Smooth muscle cell (in vitro differentiated cells): Measurements from ENCODE around the gene RRP9. TPM values are rescaled to one million over a fixed set of nuclear protein-coding genes. Genes with fewer than 3 reads are reported as not detected.

Experiments used
- DNase-seq: peaks from one replicate; lab custom pipeline; 2025; ENCODE audit not compliant: unreplicated experiment; lab: John Stamatoyannopoulos, UW
- H2AFZ ChIP-seq: fragments of 200-600 bp; sonication (generic); 2 replicates; pipeline ENCODE4 v1.6.0; 2016; ENCODE audit warnings: antibody characterized with exemption, low read depth, mild to moderate bottlenecking
- H3F3A ChIP-seq: fragments of 200-600 bp; sonication (generic); 2 replicates; pipeline ENCODE4 v1.6.0; 2017; ENCODE audit warnings: antibody characterized with exemption, low read depth
- H3K27ac ChIP-seq: fragments of 200-600 bp; sonication (generic); 2 replicates; pipeline ENCODE4 v1.5.1; 2016; ENCODE audit warnings: low read depth, mild to moderate bottlenecking
- H3K27me3 ChIP-seq: fragments of 200-600 bp; sonication (generic); 2 replicates; pipeline ENCODE4 v1.6.1; 2016; ENCODE audit warnings: low read depth, mild to moderate bottlenecking
- H3K36me3 ChIP-seq: fragments of 200-600 bp; sonication (generic); 2 replicates; pipeline ENCODE4 v1.5.1; 2016; ENCODE audit warnings: low read depth
- H3K4me1 ChIP-seq: fragments of 200-600 bp; sonication (generic); 2 replicates; pipeline ENCODE4 v1.5.1; 2016; ENCODE audit warnings: low read depth
- H3K4me2 ChIP-seq: fragments of 200-600 bp; sonication (generic); 2 replicates; pipeline ENCODE4 v1.6.0; 2016; ENCODE audit warnings: mild to moderate bottlenecking
- H3K4me3 ChIP-seq: fragments of 200-600 bp; sonication (generic); 2 replicates; pipeline ENCODE4 v1.5.1; 2016; ENCODE audit warnings: mild to moderate bottlenecking
- H3K79me2 ChIP-seq: fragments of 200-600 bp; sonication (generic); 2 replicates; pipeline ENCODE4 v1.6.0; 2016; ENCODE audit warnings: low read depth, mild to moderate bottlenecking
- H3K9ac ChIP-seq: fragments of 200-600 bp; sonication (generic); 2 replicates; pipeline ENCODE4 v1.6.0; 2016; ENCODE audit warnings: low read depth
- H3K9me3 ChIP-seq: fragments of 200-600 bp; sonication (generic); replicated peaks from 2 replicates; pipeline ENCODE4 v1.5.1; 2016; ENCODE audit warnings: low read depth
- H4K20me1 ChIP-seq: fragments of 200-600 bp; sonication (generic); 2 replicates; pipeline ENCODE4 v1.6.0; 2016; ENCODE audit warnings: low read depth
- CTCF ChIP-seq: fragments of 200-600 bp; sonication (generic); IDR thresholded peaks from 2 replicates; pipeline ENCODE4 v1.5.1; 2017; ENCODE audit warnings: borderline replicate concordance, mild to moderate bottlenecking, antibody characterized with exemption; ENCODE audit not compliant: insufficient read depth, poor library complexity, severe bottlenecking
- WGBS: methylation state at CpG from one replicate; pipeline ENCODE4 v1.1.7; 2016; ENCODE audit warnings: low lambda C conversion rate; 5-methylcytosine and 5-hydroxymethylcytosine counted together
- polyA plus RNA-seq: library from polyadenylated mRNA; unstranded; fragments of >200 nt; fragmentation: Nextera tagmentation; extraction: Ambion mirVana; gene quantifications from 2 replicates; pipeline ENCODE4 v1.2.1, GENCODE V29; 2016
- total RNA-seq: library from RNA; depleted of rRNA; stranded (reverse); fragments of >200 nt; gene quantifications from 2 replicates; pipeline ENCODE4 v1.2.3, GENCODE V29; 2014

RRP9 gene
- total and polyA plus RNA-seq, 2 experiments from 2014 or later = 13.1 to 23.9 TPM

- no peak overlapping the region for H3K9ac ChIP-seq
- no peak overlapping the region for H3K27ac ChIP-seq
- no peaks in the 10 kb centered on the region for H3K79me2 ChIP-seq
- no peak for DNase-seq
- no peaks in the 10 kb centered on the region for H3F3A ChIP-seq
- 90% methylated on average over 2 of the region's 2 CpGs for WGBS
- TF ChIP-seq CTCF = no peak
- H2AFZ ChIP-seq = no peak overlapping the region
- no peak overlapping the region for H3K4me3 ChIP-seq
- no peaks in the 10 kb centered on the region for H4K20me1 ChIP-seq
- H3K4me1 ChIP-seq = no peaks in the 10 kb centered on the region
- no peaks in the 10 kb centered on the region for H3K9me3 ChIP-seq
- H3K4me2 ChIP-seq = no peak overlapping the region
- no peaks in the 10 kb centered on the region for H3K36me3 ChIP-seq
- H3K27me3 ChIP-seq = peaks cover 16% of the 10 kb centered on the region
These were observed 9.2 kb upstream of the RRP9 start for GRCh38 chr3:51950899-51951298.

- Histone ChIP-seq H3K79me2 (no peaks in the 10 kb centered on the region), H3K9me3 (no peaks in the 10 kb centered on the region), H3K4me3 (no peak overlapping the region), H3K36me3 (no peaks in the 10 kb centered on the region), H2AFZ (no peak overlapping the region), H3K4me2 (no peak overlapping the region), H3K4me1 (no peaks in the 10 kb centered on the region), H3F3A (no peaks in the 10 kb centered on the region), H3K9ac (no peak overlapping the region), H4K20me1 (no peaks in the 10 kb centered on the region), H3K27ac (no peak overlapping the region), H3K27me3 (peaks cover 4% of the 10 kb centered on the region)
- no peak for DNase-seq
- 88% methylated on average over 5 of the region's 5 CpGs for whole genome bisulfite sequencing
- TF ChIP-seq CTCF = no peak
These were observed 7.4 kb upstream of the RRP9 start for GRCh38 chr3:51949121-51949520.

- TF ChIP-seq CTCF = no peak
- no peaks in the 10 kb centered on the region for H3K4me1 ChIP-seq
- no peaks in the 10 kb centered on the region for H3K9me3 ChIP-seq
- no peaks in the 10 kb centered on the region for H4K20me1 ChIP-seq
- H3K79me2 ChIP-seq = no peaks in the 10 kb centered on the region
- no peak overlapping the region for H3K9ac ChIP-seq
- no peak for DNase-seq
- 92% methylated on average over 10 of the region's 10 CpGs for WGBS
- no peak overlapping the region for H3K4me3 ChIP-seq
- H3K27me3 ChIP-seq = no peaks in the 10 kb centered on the region
- H3K27ac ChIP-seq = no peak overlapping the region
- H3K36me3 ChIP-seq = no peaks in the 10 kb centered on the region
- no peak overlapping the region for H2AFZ ChIP-seq
- no peak overlapping the region for H3K4me2 ChIP-seq
- no peaks in the 10 kb centered on the region for H3F3A ChIP-seq
These were observed 6.4 kb upstream of the RRP9 start for GRCh38 chr3:51948016-51948580.

- WGBS = 82% methylated on average over 13 of the region's 13 CpGs
- Histone ChIP-seq H3K27me3 (no peaks in the 10 kb centered on the region), H3K9ac (no peak overlapping the region), H4K20me1 (no peaks in the 10 kb centered on the region), H3K27ac (no peak overlapping the region), H3K4me3 (no peak overlapping the region), H3K9me3 (no peaks in the 10 kb centered on the region), H3K36me3 (no peaks in the 10 kb centered on the region), H3K79me2 (no peaks in the 10 kb centered on the region), H3K4me1 (no peaks in the 10 kb centered on the region), H2AFZ (no peak overlapping the region), H3F3A (no peaks in the 10 kb centered on the region), H3K4me2 (no peak overlapping the region)
- no peak for DNase-seq
- no peak for TF ChIP-seq CTCF
These were observed 5.7 kb upstream of the RRP9 start for GRCh38 chr3:51947215-51947900.
